Trophoblast cell (in vitro differentiated cells and primary cell): ENCODE data around the gene COX20.

Experiments
- DNase-seq, 2 donors: peaks; one replicate each; pipeline ENCODE4 v3.0.0-alpha.2; 2016
- H2AFZ ChIP-seq: 2 replicates; pipeline ENCODE4 v1.6.1; 2013; ENCODE audit warnings: low read length, moderate library complexity, mild to moderate bottlenecking; ENCODE audit not compliant: insufficient read depth, poor library complexity
- H2AK5ac ChIP-seq: 2 replicates; pipeline ENCODE4 v1.6.1; 2013; ENCODE audit warnings: mild to moderate bottlenecking, low read length
- H2BK120ac ChIP-seq: 2 replicates; pipeline ENCODE4 v1.6.1; 2013; ENCODE audit warnings: low read length, mild to moderate bottlenecking, moderate library complexity; ENCODE audit not compliant: insufficient read depth, poor library complexity
- H2BK12ac ChIP-seq: 2 replicates; pipeline ENCODE4 v1.6.1; 2013; ENCODE audit warnings: mild to moderate bottlenecking, low read length, moderate library complexity
- H2BK5ac ChIP-seq: 2 replicates; pipeline ENCODE4 v1.6.1; 2013; ENCODE audit warnings: low read length, low read depth, moderate library complexity, mild to moderate bottlenecking; ENCODE audit not compliant: poor library complexity
- H3K14ac ChIP-seq: 2 replicates; pipeline ENCODE4 v1.6.1; 2013; ENCODE audit warnings: mild to moderate bottlenecking, low read length
- H3K18ac ChIP-seq: 2 replicates; pipeline ENCODE4 v1.6.1; 2013; ENCODE audit warnings: mild to moderate bottlenecking, low read length
- H3K23ac ChIP-seq: 2 replicates; pipeline ENCODE4 v1.6.1; 2013; ENCODE audit warnings: low read length
- H3K27ac ChIP-seq: 2 replicates; pipeline ENCODE4 v1.5.1; 2013; ENCODE audit warnings: low read depth, mild to moderate bottlenecking, inconsistent platforms, low read length, moderate library complexity
- H3K27me3 ChIP-seq: 2 replicates; pipeline ENCODE4 v1.6.1; 2013; ENCODE audit warnings: inconsistent platforms, mild to moderate bottlenecking, low read length, moderate library complexity; ENCODE audit not compliant: insufficient read depth
- H3K36me3 ChIP-seq, 2 experiments: 1 replicate in 1 of 2; 2 replicates in 1 of 2; pipeline ENCODE4 v1.6.1; 2013; ENCODE audit warnings: low read length in 2 of 2, mild to moderate bottlenecking in 2 of 2, moderate library complexity in 1 of 2; ENCODE audit not compliant: insufficient read depth in 2 of 2, control insufficient read depth in 1 of 2
- H3K4ac ChIP-seq: 2 replicates; pipeline ENCODE4 v1.6.1; 2013; ENCODE audit warnings: low read depth, mild to moderate bottlenecking, low read length, moderate library complexity
- H3K4me1 ChIP-seq, 2 experiments: 1 replicate in 1 of 2; 2 replicates in 1 of 2; pipeline ENCODE4 v1.6.1; 2013; ENCODE audit warnings: low read length in 2 of 2, mild to moderate bottlenecking in 2 of 2, moderate library complexity in 1 of 2; ENCODE audit not compliant: insufficient read depth in 2 of 2, control insufficient read depth in 1 of 2
- H3K4me2 ChIP-seq: 2 replicates; pipeline ENCODE4 v1.6.1; 2013; ENCODE audit warnings: inconsistent platforms, mild to moderate bottlenecking, low read length, moderate library complexity
- H3K4me3 ChIP-seq: 2 replicates; pipeline ENCODE4 v1.5.1; 2013; ENCODE audit warnings: mild to moderate bottlenecking, low read depth, low read length, inconsistent platforms
- H3K79me1 ChIP-seq: one replicate; pipeline ENCODE4 v1.6.1; 2013; ENCODE audit warnings: low read length
- H3K79me2 ChIP-seq: 2 replicates; pipeline ENCODE4 v1.6.1; 2013; ENCODE audit warnings: low read length, mild to moderate bottlenecking; ENCODE audit not compliant: control insufficient read depth, insufficient read depth, poor library complexity
- H3K9ac ChIP-seq: 2 replicates; pipeline ENCODE4 v1.6.1; 2013; ENCODE audit warnings: mild to moderate bottlenecking, low read length
- H3K9me3 ChIP-seq: 2 replicates; pipeline ENCODE4 v1.6.1; 2013; ENCODE audit warnings: low read depth, mild to moderate bottlenecking, control low read depth, inconsistent platforms, low read length; ENCODE audit not compliant: insufficient read depth
- H4K12ac ChIP-seq: 2 replicates; pipeline ENCODE4 v1.6.1; 2013; ENCODE audit warnings: low read depth, mild to moderate bottlenecking, low read length, moderate library complexity
- H4K8ac ChIP-seq: 2 replicates; pipeline ENCODE4 v1.6.1; 2013; ENCODE audit warnings: low read depth, mild to moderate bottlenecking, low read length, moderate library complexity
- H4K91ac ChIP-seq: one replicate; pipeline ENCODE4 v1.6.1; 2013; ENCODE audit warnings: low read depth, mild to moderate bottlenecking, low read length, moderate library complexity
- WGBS: extraction: QIAGEN DNeasy Blood & Tissue Kit; methylation state at CpG from one replicate; pipeline ENCODE4 v1.1.7; 2013; ENCODE audit warnings: missing lambda C conversion rate; ENCODE audit not compliant: insufficient read length, insufficient coverage; ENCODE audit errors: extremely low coverage; 5-methylcytosine and 5-hydroxymethylcytosine counted together

COX20 gene

GRCh38 chr1:244849189-244849866, 13.9 kb downstream of the COX20 start:
- Histone ChIP-seq H3K9me3 (no peaks in the 10 kb centered on the region), H2BK120ac (no peak overlapping the region), H3K36me3 (peaks cover 12 to 21% of the 10 kb centered on the region in 2 experiments), H3K23ac (no peak overlapping the region), H2AK5ac (no peak overlapping the region), H3K9ac (no peak overlapping the region), H2BK5ac (no peak overlapping the region), H3K14ac (no peak overlapping the region), H4K8ac (no peak overlapping the region), H3K4ac (no peak overlapping the region), H3K27ac (no peak overlapping the region), H3K18ac (no peak overlapping the region), H3K79me1 (no peaks in the 10 kb centered on the region), H2AFZ (no peak overlapping the region), H3K27me3 (no peaks in the 10 kb centered on the region), H4K91ac (no peak overlapping the region), H3K4me1 (no peaks in the 10 kb centered on the region), H3K4me3 (no peak overlapping the region), H3K4me2 (no peak overlapping the region), H2BK12ac (no peak overlapping the region), H4K12ac (no peak overlapping the region), H3K79me2 (no peaks in the 10 kb centered on the region)
- no peak for DNase-seq
- WGBS, result no CpG with 5 or more reads among the region's 1 CpG

- Histone ChIP-seq H2AK5ac (no peak overlapping the region), H3K9ac (no peak overlapping the region), H3K14ac (no peak overlapping the region), H3K27ac (no peak overlapping the region), H3K23ac (no peak overlapping the region), H2BK120ac (no peak overlapping the region), H3K4me3 (no peak overlapping the region), H4K8ac (no peak overlapping the region), H3K9me3 (no peaks in the 10 kb centered on the region), H2AFZ (no peak overlapping the region), H2BK5ac (no peak overlapping the region), H4K91ac (no peak overlapping the region), H4K12ac (no peak overlapping the region), H3K27me3 (no peaks in the 10 kb centered on the region), H3K79me2 (no peaks in the 10 kb centered on the region), H3K4me2 (no peak overlapping the region), H3K79me1 (no peaks in the 10 kb centered on the region), H3K4me1 (no peaks in the 10 kb centered on the region), H3K18ac (no peak overlapping the region), H3K36me3 (peaks cover 10 to 19% of the 10 kb centered on the region in 2 experiments), H2BK12ac (no peak overlapping the region), H3K4ac (no peak overlapping the region)
- no CpG with 5 or more reads among the region's 3 CpGs for WGBS
- DNase-seq, result no peak
Measured at GRCh38 chr1:244850099-244850852, 14.8 kb downstream of the COX20 start.

GRCh38 chr1:244850896-244851295, 15.4 kb downstream of the COX20 start:
- Histone ChIP-seq H2AFZ (no peak overlapping the region), H2BK5ac (no peak overlapping the region), H4K8ac (no peak overlapping the region), H4K12ac (no peak overlapping the region), H3K4me1 (no peaks in the 10 kb centered on the region), H3K4ac (no peak overlapping the region), H3K4me3 (no peak overlapping the region), H3K4me2 (no peak overlapping the region), H3K79me1 (no peaks in the 10 kb centered on the region), H3K9ac (no peak overlapping the region), H4K91ac (no peak overlapping the region), H3K18ac (no peak overlapping the region), H2AK5ac (no peak overlapping the region), H2BK12ac (no peak overlapping the region), H3K27ac (no peak overlapping the region), H3K79me2 (no peaks in the 10 kb centered on the region), H3K36me3 (peaks cover 8 to 20% of the 10 kb centered on the region in 2 experiments), H3K9me3 (no peaks in the 10 kb centered on the region), H2BK120ac (no peak overlapping the region), H3K14ac (no peak overlapping the region), H3K27me3 (no peaks in the 10 kb centered on the region), H3K23ac (no peak overlapping the region)
- WGBS, result no CpG with 5 or more reads among the region's 2 CpGs
- DNase-seq, result no peak

- Histone ChIP-seq H2BK5ac (no peak overlapping the region), H3K27me3 (no peaks in the 10 kb centered on the region), H4K8ac (no peak overlapping the region), H3K23ac (no peak overlapping the region), H3K79me1 (no peaks in the 10 kb centered on the region), H3K4me3 (no peak overlapping the region), H3K4ac (no peak overlapping the region), H4K12ac (no peak overlapping the region), H2AK5ac (no peak overlapping the region), H3K4me2 (no peak overlapping the region), H2BK12ac (no peak overlapping the region), H2BK120ac (no peak overlapping the region), H3K79me2 (no peaks in the 10 kb centered on the region), H2AFZ (no peak overlapping the region), H3K9ac (no peak overlapping the region), H3K36me3 (peaks cover 5 to 19% of the 10 kb centered on the region in 2 experiments), H3K14ac (no peak overlapping the region), H3K9me3 (no peaks in the 10 kb centered on the region), H3K18ac (no peak overlapping the region), H4K91ac (no peak overlapping the region), H3K4me1 (no peaks in the 10 kb centered on the region), H3K27ac (no peak overlapping the region)
- no CpG with 5 or more reads among the region's 4 CpGs for WGBS
- DNase-seq, result no peak
Measured at GRCh38 chr1:244851546-244852231, 16.2 kb downstream of the COX20 start.
